Measurements from ENCODE around the gene CAPN7. TPM values are rescaled to one million over a fixed set of nuclear protein-coding genes. Genes with fewer than 3 reads are reported as not detected.
A peak's percentile ranks its signal among the peaks of the same experiment; 100 is the strongest.

CAPN7 gene
- total RNA-seq, 4 donors from 2014 or later: 41.8 to 49.5 (median 43.9) TPM

- DNase-seq (ENCODE audit: low spot score) (no peak), ATAC-seq (ENCODE audit: low FRiP score) (no peak)
- TF ChIP-seq CTCF (IDR thresholded peaks at IDR 0.05): no peak
Measured at GRCh38 chr3:15266510-15267376, 60.7 kb downstream of the CAPN7 start.

GRCh38 chr3:15267502-15267901 is 61.5 kb downstream of the CAPN7 start:
- ATAC-seq (ENCODE audit: low FRiP score) (no peak), DNase-seq (ENCODE audit: low spot score) (no peak)
- TF ChIP-seq CTCF (IDR thresholded peaks at IDR 0.05): no peak

- peak in 2 of 3 donors; percentile 46 to 79 for TF ChIP-seq CTCF (IDR thresholded peaks at IDR 0.05)
Measured at GRCh38 chr3:15268033-15268631, 62.1 kb downstream of the CAPN7 start.

GRCh38 chr3:15269091-15269989 is 63.3 kb downstream of the CAPN7 start:
- DNase-seq (ENCODE audit: low spot score): peak; percentile 87
- TF ChIP-seq CTCF (IDR thresholded peaks at IDR 0.05): no peak
- peak; percentile 90 for ATAC-seq (ENCODE audit: low FRiP score)

More at GRCh38 chr3:15268033-15268631, 62.1 kb downstream of the CAPN7 start:
- ATAC-seq (ENCODE audit: low FRiP score) (peak; percentile 63), DNase-seq (ENCODE audit: low spot score) (peak; percentile 79)

GRCh38 chr3:15271030-15271429 is 65.0 kb downstream of the CAPN7 start:
- ATAC-seq (ENCODE audit: low FRiP score) (no peak), DNase-seq (ENCODE audit: low spot score) (no peak)
- TF ChIP-seq CTCF (IDR thresholded peaks at IDR 0.05): no peak

GRCh38 chr3:15271785-15272381 is 65.8 kb downstream of the CAPN7 start:
- no peak for TF ChIP-seq CTCF (IDR thresholded peaks at IDR 0.05)
- DNase-seq (ENCODE audit: low spot score) (no peak), ATAC-seq (ENCODE audit: low FRiP score) (no peak)

Measured in omental fat pad (tissue), 4 donors.